Nucleus accumbens (tissue), 56 donors: Measurements from ENCODE around the gene TIMM23.

Source experiments
- DNase-seq, 56 donors: peaks; one replicate each; lab custom pipeline; 2025; lab: John Stamatoyannopoulos, UW

Gene TIMM23

GRCh38 chr10:46019569-46020343 is 47.5 kb downstream of the TIMM23 start:
- DNase-seq: peak in 6 of 56 donors; percentile 2 to 26 (median 16)

- no peak for DNase-seq
These were observed 48.0 kb downstream of the TIMM23 start for GRCh38 chr10:46020344-46020657.

- peak; percentile 35 to 92 (median 80) for DNase-seq
These were observed 50.9 kb downstream of the TIMM23 start for GRCh38 chr10:46022978-46023702.

GRCh38 chr10:46024948-46025347 is 52.7 kb downstream of the TIMM23 start:
- DNase-seq: no peak

- DNase-seq: no peak
These were observed 53.1 kb downstream of the TIMM23 start for GRCh38 chr10:46025406-46025805.

GRCh38 chr10:46026106-46026505 is 53.8 kb downstream of the TIMM23 start:
- no peak for DNase-seq

GRCh38 chr10:46028584-46029460 is 56.5 kb downstream of the TIMM23 start:
- peak in 2 of 56 donors; percentile 6 to 8 for DNase-seq

- DNase-seq: no peak
These were observed 57.3 kb downstream of the TIMM23 start for GRCh38 chr10:46029461-46030030.

- DNase-seq: peak; percentile 34 to 97 (median 89)
These were observed 58.0 kb downstream of the TIMM23 start, which contains the start of gene NCOA4 for GRCh38 chr10:46030091-46030937. Gene NCOA4 (minus strand): TSS chr10:46030623. CDS start chr10:46016680, 13,943 bp downstream.

- no peak for DNase-seq
These were observed 59.6 kb downstream of the TIMM23 start for GRCh38 chr10:46031648-46032532.

GRCh38 chr10:46033602-46034011 is 61.3 kb downstream of the TIMM23 start:
- no peak for DNase-seq

- DNase-seq: no peak
These were observed 63.9 kb downstream of the TIMM23 start for GRCh38 chr10:46035923-46036849.

- no peak for DNase-seq
These were observed 65.0 kb downstream of the TIMM23 start for GRCh38 chr10:46037107-46037825.

- no peak for DNase-seq
These were observed 67.7 kb downstream of the TIMM23 start for GRCh38 chr10:46040004-46040403.

- DNase-seq: no peak
These were observed 70.2 kb downstream of the TIMM23 start for GRCh38 chr10:46042527-46042926.

GRCh38 chr10:46046261-46046660 is 74.0 kb downstream of the TIMM23 start, which contains the start of gene MSMB:
Gene MSMB (minus strand): TSS chr10:46046269. CDS start chr10:46046237, 32 bp downstream.
- no peak for DNase-seq

- DNase-seq: no peak
These were observed 75.9 kb downstream of the TIMM23 start for GRCh38 chr10:46048152-46048551.
